Esophagus squamous epithelium (tissue), 5 donors: Measurements from ENCODE around the gene PCSK5. TPM values are rescaled to one million over a fixed set of nuclear protein-coding genes. Genes with fewer than 3 reads are reported as not detected.
A peak's percentile ranks its signal among the peaks of the same experiment; 100 is the strongest.

Source experiments
- DNase-seq: peaks from one replicate; lab custom pipeline; 2025; lab: John Stamatoyannopoulos, UW
- H3K27ac ChIP-seq, 4 donors: fragments of 200-600 bp; sonication (generic); one replicate each; pipeline ENCODE4 v1.5.1; 2016 to 2019; ENCODE audit warnings: mild to moderate bottlenecking in 1 of 4
- H3K27me3 ChIP-seq, 4 donors: fragments of 200-600 bp; sonication (generic); 1 replicate in 3 of 4; 2 replicates in 1 of 4; pipeline versions ENCODE4 v1.5.1 to v1.6.0; 2017 to 2021; ENCODE audit warnings: antibody characterized with exemption in 1 of 4
- H3K36me3 ChIP-seq, 3 donors: fragments of 200-600 bp; sonication (generic); one replicate each; pipeline ENCODE4 v1.5.1; 2016 to 2019
- H3K4me1 ChIP-seq, 3 donors: fragments of 200-600 bp; sonication (generic); one replicate each; pipeline ENCODE4 v1.5.1; 2017 to 2019
- H3K4me3 ChIP-seq, 4 donors: fragments of 200-600 bp; sonication (generic); 1 replicate in 3 of 4; 2 replicates in 1 of 4; pipeline ENCODE4 v1.5.1; 2016 to 2019; ENCODE audit warnings: mild to moderate bottlenecking in 2 of 4, moderate library complexity in 1 of 4
- H3K9me3 ChIP-seq, 3 donors: fragments of 200-600 bp; sonication (generic); one replicate each; pipeline ENCODE4 v1.5.1; 2016 to 2019
- POLR2A ChIP-seq, 4 donors: fragments of 450-650 bp; IDR thresholded peaks; one replicate each; pipeline ENCODE4 v1.6.1; 2017; ENCODE audit warnings: antibody characterized with exemption in 4 of 4, mild to moderate bottlenecking in 4 of 4, moderate library complexity in 3 of 4
- WGBS, 2 donors: methylation state at CpG; one replicate each; pipeline ENCODE4 v1.1.5; 2018; 5-methylcytosine and 5-hydroxymethylcytosine counted together
- intact Hi-C: fragments of 100-400 bp; cut with DNase I; formaldehyde crosslinking; loops from one replicate; pipeline ENCODE4 v1.15.0; 2022
- total RNA-seq, 4 donors: library from RNA; depleted of rRNA; stranded (reverse); fragments of >200 nt; gene quantifications; one replicate each; pipeline ENCODE4 v1.1.0, GENCODE V29; 2016
- TF ChIP-seq, protein P1 (sequence below), 6 experiments: fragments of 450-650 bp in 4 of 6; fragments of 200-600 bp in 2 of 6; sonication (generic) in 2 of 6; IDR thresholded peaks; one replicate each; pipeline ENCODE4 v1.5.1; 2016 to 2019; ENCODE audit warnings: antibody characterized with exemption in 6 of 6, mild to moderate bottlenecking in 4 of 6, moderate library complexity in 4 of 6
- donor health status: DM: yes; HTN: yes; CAD: no.

PCSK5 gene
- total RNA-seq, 4 donors from 2014 or later, result 8.4 to 33.8 (median 24.2) TPM

DNA sequence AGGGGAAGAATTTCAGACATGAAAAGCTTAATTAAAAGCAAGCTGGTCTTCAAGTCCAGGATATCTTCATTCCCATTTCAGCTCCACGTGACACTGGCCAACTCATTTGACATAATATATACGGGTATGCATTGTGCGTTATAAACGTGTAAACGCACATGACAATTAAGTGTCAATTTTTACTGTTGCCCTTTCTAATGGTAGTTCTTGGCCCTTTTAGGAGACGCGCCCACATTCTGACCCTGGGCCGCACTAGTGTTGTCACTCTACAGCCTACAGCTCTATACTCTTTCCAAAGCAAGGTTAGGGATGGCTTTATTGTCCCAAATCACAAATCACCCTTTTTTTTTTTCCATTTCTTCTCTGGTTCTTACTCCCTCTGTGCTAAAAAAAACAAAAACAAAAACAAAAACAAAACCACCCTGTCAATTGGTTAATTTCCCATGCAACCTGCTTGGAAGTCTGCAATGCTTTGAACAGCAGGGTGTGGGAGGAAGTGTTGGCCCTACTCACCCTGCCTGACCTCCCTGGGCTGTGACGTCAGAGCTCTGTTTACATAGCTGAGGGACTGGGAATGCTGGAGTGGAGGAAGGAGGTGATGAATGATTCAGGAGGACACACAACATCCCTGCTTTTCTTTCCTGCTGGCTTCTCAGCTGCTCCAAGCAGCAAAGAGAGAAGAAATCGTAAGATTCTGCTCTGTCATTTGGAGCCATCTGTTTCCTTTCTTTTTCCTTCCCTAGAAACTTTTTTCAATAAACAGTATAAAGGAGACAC is 484.5 kb downstream of the PCSK5 start:
- Histone ChIP-seq H3K4me3 (no peak overlapping the region), H3K27ac (peak overlapping the region in 3 of 4 donors; percentile 24 to 72 (median 39)), H3K4me1 (peaks cover 5 to 44% (median 21%) of the 10 kb centered on the region in 3 donors), H3K9me3 (no peaks in the 10 kb centered on the region), H3K36me3 (no peaks in the 10 kb centered on the region), H3K27me3 (peaks cover 0 to 8% (median 0%) of the 10 kb centered on the region in 4 donors)
- no peak for DNase-seq
- TF ChIP-seq POLR2A (IDR thresholded peaks at IDR 0.05), result no peak
- TF ChIP-seq, protein P1, sequence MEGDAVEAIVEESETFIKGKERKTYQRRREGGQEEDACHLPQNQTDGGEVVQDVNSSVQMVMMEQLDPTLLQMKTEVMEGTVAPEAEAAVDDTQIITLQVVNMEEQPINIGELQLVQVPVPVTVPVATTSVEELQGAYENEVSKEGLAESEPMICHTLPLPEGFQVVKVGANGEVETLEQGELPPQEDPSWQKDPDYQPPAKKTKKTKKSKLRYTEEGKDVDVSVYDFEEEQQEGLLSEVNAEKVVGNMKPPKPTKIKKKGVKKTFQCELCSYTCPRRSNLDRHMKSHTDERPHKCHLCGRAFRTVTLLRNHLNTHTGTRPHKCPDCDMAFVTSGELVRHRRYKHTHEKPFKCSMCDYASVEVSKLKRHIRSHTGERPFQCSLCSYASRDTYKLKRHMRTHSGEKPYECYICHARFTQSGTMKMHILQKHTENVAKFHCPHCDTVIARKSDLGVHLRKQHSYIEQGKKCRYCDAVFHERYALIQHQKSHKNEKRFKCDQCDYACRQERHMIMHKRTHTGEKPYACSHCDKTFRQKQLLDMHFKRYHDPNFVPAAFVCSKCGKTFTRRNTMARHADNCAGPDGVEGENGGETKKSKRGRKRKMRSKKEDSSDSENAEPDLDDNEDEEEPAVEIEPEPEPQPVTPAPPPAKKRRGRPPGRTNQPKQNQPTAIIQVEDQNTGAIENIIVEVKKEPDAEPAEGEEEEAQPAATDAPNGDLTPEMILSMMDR (IDR thresholded peaks at IDR 0.05), result no peak
- WGBS, 2 donors, result 63 to 74% methylated on average over 10 of the region's 10 CpGs
- intact Hi-C loops, result no loop called here

DNA sequence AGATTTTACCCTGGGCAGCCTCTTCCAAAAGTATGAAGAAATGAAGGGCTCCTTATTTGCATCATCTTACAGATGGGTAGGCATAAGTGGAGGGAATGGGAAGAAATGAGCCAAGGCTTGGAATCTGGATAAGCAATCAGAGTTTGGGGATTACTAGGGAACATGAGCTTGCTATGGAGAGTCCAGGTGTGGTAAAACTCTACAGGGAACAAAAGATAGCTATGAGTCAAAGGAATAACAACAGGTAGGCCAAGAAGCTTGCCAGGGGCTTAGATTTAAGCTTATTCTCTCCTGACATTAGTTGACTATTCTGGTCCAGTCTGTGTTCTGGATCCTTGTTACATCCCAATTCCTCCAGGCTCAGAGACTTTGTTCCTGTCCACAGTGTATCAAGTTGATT is 487.3 kb downstream of the PCSK5 start:
- Histone ChIP-seq H3K36me3 (no peaks in the 10 kb centered on the region), H3K9me3 (no peaks in the 10 kb centered on the region), H3K27me3 (no peaks in the 10 kb centered on the region), H3K4me3 (no peak overlapping the region), H3K4me1 (peaks cover 5 to 32% (median 15%) of the 10 kb centered on the region in 3 donors), H3K27ac (no peak overlapping the region)
- intact Hi-C loops, result no loop called here
- no peak for TF ChIP-seq POLR2A (IDR thresholded peaks at IDR 0.05)
- TF ChIP-seq, protein P1 (IDR thresholded peaks at IDR 0.05), result no peak
- no peak for DNase-seq

DNA sequence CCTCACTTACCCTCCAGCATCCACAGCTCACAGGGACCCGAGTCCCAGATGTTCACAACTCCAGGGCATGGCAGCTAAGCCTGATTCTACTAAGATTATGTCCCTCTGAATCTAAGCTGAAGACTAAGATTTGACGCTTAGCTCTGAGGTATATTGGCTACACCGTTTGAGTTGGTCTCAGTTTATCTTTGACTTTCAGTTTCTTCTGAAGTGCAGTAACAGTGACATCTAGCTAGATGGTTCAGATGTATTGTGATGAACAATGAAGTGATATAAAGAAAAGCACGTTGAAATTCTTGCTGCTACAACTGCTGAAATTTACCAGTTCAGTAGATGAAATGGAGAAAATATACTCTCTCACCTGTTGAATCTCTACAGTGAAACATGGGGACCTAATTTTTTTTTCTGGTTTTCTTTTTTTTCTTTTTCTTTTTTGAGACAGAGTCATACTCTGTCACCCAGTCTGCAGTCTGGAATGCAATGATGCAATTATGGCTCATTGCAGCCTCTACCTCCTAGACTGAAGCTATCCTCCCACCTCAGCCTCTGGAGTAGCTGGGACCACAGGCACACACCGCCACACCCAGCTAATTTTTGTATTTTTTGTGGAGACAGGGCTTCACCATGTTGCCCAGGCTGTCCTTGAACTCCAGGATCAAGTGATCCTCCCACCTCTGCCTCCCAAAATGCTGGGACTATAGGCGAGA is 488.0 kb downstream of the PCSK5 start:
- WGBS, 2 donors, result 83 to 85% methylated on average over 6 of the region's 6 CpGs
- TF ChIP-seq POLR2A (IDR thresholded peaks at IDR 0.05), result no peak
- TF ChIP-seq, protein P1 (IDR thresholded peaks at IDR 0.05), result no peak
- no peaks in the 10 kb centered on the region for H3K36me3 ChIP-seq
- no peak overlapping the region for H3K27ac ChIP-seq
- H3K27me3 ChIP-seq, result no peaks in the 10 kb centered on the region
- no peak for DNase-seq
- H3K4me1 ChIP-seq, result peaks cover 0 to 25% (median 8%) of the 10 kb centered on the region in 3 donors
- H3K4me3 ChIP-seq, result no peak overlapping the region
- H3K9me3 ChIP-seq, result no peaks in the 10 kb centered on the region
- intact Hi-C loops, result no loop called here

DNA sequence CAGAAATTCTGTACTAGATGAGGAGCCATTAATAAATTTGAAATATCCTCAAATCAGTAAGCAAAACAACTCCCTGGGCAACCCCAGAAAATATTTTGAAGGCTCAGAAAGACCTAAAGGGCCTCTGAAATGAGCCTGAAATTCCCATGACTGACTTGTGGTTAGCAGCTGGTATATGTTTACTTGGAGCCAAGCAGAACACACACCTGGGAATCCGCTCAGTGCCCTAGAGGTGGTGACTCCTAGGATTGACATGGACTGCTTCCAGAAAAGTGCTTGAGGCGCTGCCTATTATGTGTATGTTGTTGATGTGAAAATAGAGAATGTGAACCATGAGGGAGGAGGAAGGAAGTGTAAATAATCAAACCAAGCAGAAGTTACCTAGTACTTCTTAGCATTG is 489.0 kb downstream of the PCSK5 start:
- intact Hi-C loops, result no loop called here
- H3K36me3 ChIP-seq, result peaks cover 0 to 6% (median 0%) of the 10 kb centered on the region in 3 donors
- no peaks in the 10 kb centered on the region for H3K9me3 ChIP-seq
- H3K4me1 ChIP-seq, result peaks cover 0 to 15% (median 5%) of the 10 kb centered on the region in 3 donors
- WGBS, 2 donors, result 31 to 66% methylated on average over 2 of the region's 2 CpGs
- H3K27ac ChIP-seq, result no peak overlapping the region
- no peak overlapping the region for H3K4me3 ChIP-seq
- DNase-seq, result no peak
- TF ChIP-seq POLR2A (IDR thresholded peaks at IDR 0.05), result no peak
- TF ChIP-seq, protein P1 (IDR thresholded peaks at IDR 0.05), result no peak
- no peaks in the 10 kb centered on the region for H3K27me3 ChIP-seq

DNA sequence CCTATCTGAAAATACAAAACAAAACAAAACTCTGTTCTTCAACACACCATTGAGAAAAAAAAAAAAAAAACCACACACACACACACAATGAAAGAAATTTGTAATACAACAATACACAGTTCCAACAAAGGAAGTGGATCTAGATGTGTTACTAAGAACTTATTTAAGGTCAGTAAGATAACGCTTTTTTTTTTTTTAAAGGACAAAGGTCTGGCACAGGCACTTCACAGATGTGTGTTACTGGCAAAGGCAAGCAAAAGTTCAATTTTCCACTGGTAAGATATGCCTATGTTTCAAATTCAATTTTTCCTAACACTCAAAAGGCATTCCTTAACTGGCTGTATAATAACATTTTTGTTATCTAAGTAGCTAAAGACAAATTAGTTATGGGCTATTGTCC is 500.2 kb downstream of the PCSK5 start:
- TF ChIP-seq, protein P1 (IDR thresholded peaks at IDR 0.05), result no peak
- no peak for TF ChIP-seq POLR2A (IDR thresholded peaks at IDR 0.05)
- Histone ChIP-seq H3K4me1 (peaks cover 5 to 23% (median 7%) of the 10 kb centered on the region in 3 donors), H3K27me3 (no peaks in the 10 kb centered on the region), H3K9me3 (peaks cover 0 to 5% (median 0%) of the 10 kb centered on the region in 3 donors), H3K27ac (no peak overlapping the region), H3K4me3 (no peak overlapping the region), H3K36me3 (peaks cover 0 to 52% (median 0%) of the 10 kb centered on the region in 3 donors)
- no peak for DNase-seq
- WGBS, 2 donors, result 45 to 57% methylated on average over 1 of the region's 1 CpG
- intact Hi-C loops, result no loop called here
